Gastrocnemius medialis (tissue), 4 donors: ENCODE data around the gene FLII. TPM values are rescaled to one million over a fixed set of nuclear protein-coding genes. Genes with fewer than 3 reads are reported as not detected.

Experiments used
- ATAC-seq, 2 donors: fragments of 150-250 bp; one replicate each; pipeline ENCODE4 v1.9.1; 2016
- DNase-seq, 2 donors: peaks; one replicate each; pipeline ENCODE4 v3.0.0-alpha.2; 2019
- H3K27ac ChIP-seq, 4 donors: fragments of 200-600 bp; sonication (generic); 1 replicate in 1 of 4; 2 replicates in 3 of 4; pipeline ENCODE4 v1.5.1; 2016 to 2018; ENCODE audit warnings: mild to moderate bottlenecking in 2 of 4, moderate library complexity in 1 of 4
- H3K27me3 ChIP-seq, 3 donors: fragments of 200-600 bp; sonication (generic) in 2 of 3; 1 replicate in 1 of 3; 2 replicates in 2 of 3; pipeline versions ENCODE4 v1.5.1 to v1.6.0; 2016 to 2019; ENCODE audit warnings: mild to moderate bottlenecking in 1 of 3, moderate library complexity in 1 of 3
- H3K36me3 ChIP-seq, 2 donors: fragments of 200-600 bp; sonication (generic) in 1 of 2; one replicate each; pipeline ENCODE4 v1.5.1; 2017 to 2018
- H3K4me1 ChIP-seq, 2 donors: fragments of 200-600 bp; sonication (generic) in 1 of 2; one replicate each; pipeline ENCODE4 v1.5.1; 2016 to 2017; ENCODE audit warnings: mild to moderate bottlenecking in 2 of 2
- H3K4me3 ChIP-seq, 4 donors: fragments of 200-600 bp; sonication (generic) in 3 of 4; 1 replicate in 1 of 4; 2 replicates in 3 of 4; pipeline ENCODE4 v1.5.1; 2016 to 2019; ENCODE audit warnings: mild to moderate bottlenecking in 2 of 4
- H3K9me3 ChIP-seq, 3 donors: fragments of 200-600 bp; sonication (generic) in 2 of 3; 1 replicate in 1 of 3; 2 replicates in 2 of 3; pipeline ENCODE4 v1.5.1; 2016 to 2019
- POLR2A ChIP-seq, 2 donors: fragments of 450-650 bp; IDR thresholded peaks; one replicate each; pipeline ENCODE4 v1.6.1; 2017; ENCODE audit warnings: antibody characterized with exemption in 2 of 2, mild to moderate bottlenecking in 2 of 2, moderate library complexity in 2 of 2
- in situ Hi-C, 4 donors: fragments of 200-750 bp; cut with MboI; loops; one replicate each; pipeline versions ENCODE4 v1.15.0 to v1.8.0; 2017; ENCODE audit warnings: low sequenced_read_pairs in 4 of 4
- intact Hi-C: fragments of 100-400 bp; cut with DNase I; formaldehyde crosslinking; loops from one replicate; pipeline ENCODE4 v1.15.1; 2023; ENCODE audit warnings: low total_unique reads
- total RNA-seq, 4 donors: library from RNA; depleted of rRNA; stranded (reverse); fragments of >200 nt; gene quantifications; one replicate each; pipeline versions ENCODE4 v1.1.0 to v1.2.3, GENCODE V29; 2016
- TF ChIP-seq, protein P1 (sequence below), 5 experiments: fragments of 450-650 bp in 3 of 5; fragments of 200-600 bp in 2 of 5; sonication (generic) in 2 of 5; IDR thresholded peaks in 4 of 5; conservative IDR thresholded peaks in 1 of 5; 1 replicate in 4 of 5; 2 replicates in 1 of 5; pipeline ENCODE4 v1.5.1; 2016 to 2019; ENCODE audit warnings: antibody characterized with exemption in 5 of 5, mild to moderate bottlenecking in 3 of 5, moderate library complexity in 3 of 5

The FLII gene
- total RNA-seq, 4 donors from 2014 or later = 600 to 752 (median 681) TPM

GRCh38 chr17:18198530-18198929 lies 60.0 kb downstream of the FLII start:
- TF ChIP-seq, protein P1, sequence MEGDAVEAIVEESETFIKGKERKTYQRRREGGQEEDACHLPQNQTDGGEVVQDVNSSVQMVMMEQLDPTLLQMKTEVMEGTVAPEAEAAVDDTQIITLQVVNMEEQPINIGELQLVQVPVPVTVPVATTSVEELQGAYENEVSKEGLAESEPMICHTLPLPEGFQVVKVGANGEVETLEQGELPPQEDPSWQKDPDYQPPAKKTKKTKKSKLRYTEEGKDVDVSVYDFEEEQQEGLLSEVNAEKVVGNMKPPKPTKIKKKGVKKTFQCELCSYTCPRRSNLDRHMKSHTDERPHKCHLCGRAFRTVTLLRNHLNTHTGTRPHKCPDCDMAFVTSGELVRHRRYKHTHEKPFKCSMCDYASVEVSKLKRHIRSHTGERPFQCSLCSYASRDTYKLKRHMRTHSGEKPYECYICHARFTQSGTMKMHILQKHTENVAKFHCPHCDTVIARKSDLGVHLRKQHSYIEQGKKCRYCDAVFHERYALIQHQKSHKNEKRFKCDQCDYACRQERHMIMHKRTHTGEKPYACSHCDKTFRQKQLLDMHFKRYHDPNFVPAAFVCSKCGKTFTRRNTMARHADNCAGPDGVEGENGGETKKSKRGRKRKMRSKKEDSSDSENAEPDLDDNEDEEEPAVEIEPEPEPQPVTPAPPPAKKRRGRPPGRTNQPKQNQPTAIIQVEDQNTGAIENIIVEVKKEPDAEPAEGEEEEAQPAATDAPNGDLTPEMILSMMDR (IDR thresholded peaks at IDR 0.05 in 4 of 5, conservative IDR thresholded peaks at IDR 0.05 in 1 of 5) = no peak
- no peak for TF ChIP-seq POLR2A (IDR thresholded peaks at IDR 0.05)
- Histone ChIP-seq H3K4me3 (no peak overlapping the region), H3K36me3 (peaks cover 0 to 28% of the 10 kb centered on the region in 2 donors), H3K27ac (peak overlapping the region in 3 of 4 donors; percentile 14 to 82 (median 58)), H3K27me3 (no peaks in the 10 kb centered on the region), H3K9me3 (no peaks in the 10 kb centered on the region), H3K4me1 (peaks cover 63 to 91% of the 10 kb centered on the region in 2 donors)
- ATAC-seq = no peak
- in situ Hi-C loops = no loop called here
- intact Hi-C loops = no loop called here
- DNase-seq = no peak

DNA sequence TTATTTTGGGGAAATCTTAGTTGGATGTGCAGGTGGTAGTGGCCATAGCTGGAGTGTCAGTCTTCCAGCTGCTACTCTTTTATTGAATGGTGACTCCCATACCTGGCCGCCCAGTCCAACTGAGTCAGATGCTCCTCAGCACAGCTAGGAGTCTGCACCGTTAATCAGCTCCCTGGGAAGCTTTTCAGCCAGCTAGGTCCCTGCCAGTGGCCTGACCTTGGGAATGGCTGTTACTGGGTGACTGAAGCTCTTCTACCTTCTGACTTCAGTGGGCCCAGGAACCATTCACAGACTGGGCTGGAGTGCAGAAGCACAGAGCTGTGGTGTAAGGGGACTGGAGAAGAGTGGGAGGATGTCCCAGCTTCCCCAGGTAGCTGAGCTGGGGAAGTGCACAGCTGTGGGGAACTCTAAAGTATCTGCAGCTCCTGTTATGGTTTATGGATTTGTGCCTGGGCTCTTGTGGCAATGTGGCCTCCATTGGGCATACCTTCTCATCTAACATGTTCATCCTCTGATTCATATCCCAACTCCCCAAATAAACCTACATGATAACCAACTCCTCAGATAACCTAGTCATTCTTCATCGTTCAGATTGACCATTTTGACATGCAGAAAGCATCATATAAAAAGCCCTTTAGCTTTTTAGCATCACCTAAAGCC lies 60.9 kb downstream of the FLII start:
- Histone ChIP-seq H3K27ac (peak overlapping the region in 3 of 4 donors; percentile 0 to 82 (median 51)), H3K4me1 (peaks cover 58 to 91% of the 10 kb centered on the region in 2 donors), H3K9me3 (no peaks in the 10 kb centered on the region), H3K36me3 (peaks cover 0 to 25% of the 10 kb centered on the region in 2 donors), H3K27me3 (no peaks in the 10 kb centered on the region), H3K4me3 (no peak overlapping the region)
- ATAC-seq (peak; percentile 14 to 38), DNase-seq (no peak)
- TF ChIP-seq, protein P1 (IDR thresholded peaks at IDR 0.05 in 4 of 5, conservative IDR thresholded peaks at IDR 0.05 in 1 of 5) = no peak
- TF ChIP-seq POLR2A (IDR thresholded peaks at IDR 0.05) = no peak
- in situ Hi-C loops (no loop called here), intact Hi-C loops (no loop called here)

GRCh38 chr17:18195246-18195645 lies 63.3 kb downstream of the FLII start:
- H3K27me3 ChIP-seq = no peaks in the 10 kb centered on the region
- peak overlapping the region; percentile 36 to 58 (median 44) for H3K27ac ChIP-seq
- no peak for DNase-seq
- H3K4me3 ChIP-seq = no peak overlapping the region
- H3K4me1 ChIP-seq = peaks cover 67 to 94% of the 10 kb centered on the region in 2 donors
- intact Hi-C loops = no loop called here
- no peak for ATAC-seq
- in situ Hi-C loops = no loop called here
- peaks cover 0 to 25% of the 10 kb centered on the region in 2 donors for H3K36me3 ChIP-seq
- no peak for TF ChIP-seq POLR2A (IDR thresholded peaks at IDR 0.05)
- TF ChIP-seq, protein P1 (IDR thresholded peaks at IDR 0.05 in 4 of 5, conservative IDR thresholded peaks at IDR 0.05 in 1 of 5) = no peak
- no peaks in the 10 kb centered on the region for H3K9me3 ChIP-seq

Other genes starting within 250 kb of the FLII start
- gene ATPAF2, start 219.6 kb downstream of the FLII start, total RNA-seq = 10 to 100 TPM; 12.6 to 19.9 (median 16.2) TPM
- 10 to 100 TPM; 40.1 to 46.4 (median 41.4) TPM for gene GID4, start 219.3 kb downstream of the FLII start, total RNA-seq
- gene DRG2, start 170.8 kb downstream of the FLII start, total RNA-seq = 10 to 100 TPM; 34.7 to 52.3 (median 37.4) TPM
- under 1 TPM in 3 of 4 donors, not detected in 1; 0.04 to 0.70 (median 0.31) TPM for gene MYO15A, start 150.0 kb downstream of the FLII start, total RNA-seq
- 100 to 1,000 TPM; 188 to 271 (median 224) TPM for gene ALKBH5, start 74.9 kb downstream of the FLII start, total RNA-seq
- 10 to 100 TPM in 3 of 4 donors, 1 to 10 TPM in 1; 9.7 to 21.0 (median 15.7) TPM for gene LLGL1, start 33.1 kb downstream of the FLII start, total RNA-seq
- 10 to 100 TPM; 19.3 to 45.2 (median 34.3) TPM for gene MIEF2, start 1.9 kb upstream of the FLII start, total RNA-seq
- 10 to 100 TPM; 17.7 to 62.4 (median 22.1) TPM for gene TOP3A, start 56.3 kb upstream of the FLII start, total RNA-seq
- gene SMCR8, start 56.6 kb upstream of the FLII start, total RNA-seq = 10 to 100 TPM in 2 of 4 donors, 1 to 10 TPM in 2; 9.2 to 15.7 (median 12.4) TPM
- gene SHMT1, start 104.8 kb upstream of the FLII start, total RNA-seq = 10 to 100 TPM; 12.8 to 19.2 (median 14.0) TPM
- gene EVPLL, start 119.0 kb upstream of the FLII start, total RNA-seq = not detected
- gene LGALS9C, start 218.1 kb upstream of the FLII start, total RNA-seq = under 1 TPM in 1 of 4 donors, not detected in 3; 0.22 TPM